ENCODE results near the gene DBN1. TPM values are rescaled to one million over a fixed set of nuclear protein-coding genes. Genes with fewer than 3 reads are reported as not detected.
A peak's percentile ranks its signal among the peaks of the same experiment; 100 is the strongest.

The DBN1 gene
- total and polyA plus RNA-seq, 2 of the 8 experiments (the other 6 are each of a cell fraction or from before 2014, with no cell fraction given): 168 to 333 TPM

DNA sequence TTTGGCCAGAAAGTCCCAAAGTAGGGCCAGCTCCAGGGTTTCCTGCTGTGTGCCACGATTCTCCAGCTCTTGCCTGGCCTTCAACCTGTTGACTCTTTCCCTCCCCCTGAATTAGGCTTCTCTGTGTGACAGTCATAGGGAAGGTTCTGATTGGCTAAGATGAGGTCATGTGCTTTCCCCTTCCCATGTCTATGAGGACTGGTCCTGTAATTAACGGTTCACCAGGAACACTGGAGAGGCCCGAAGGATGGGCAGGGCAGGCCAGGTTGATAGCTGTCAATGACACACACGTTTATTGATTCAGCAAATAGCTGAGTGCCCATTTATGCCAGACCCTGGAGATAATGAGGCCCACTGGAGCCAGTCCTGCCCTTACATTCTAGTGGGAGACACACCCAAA, 35.8 kb downstream of the DBN1 start:
- Histone ChIP-seq H3K9me3 (ENCODE audit: insufficient read depth in 2 of 2, low read depth in 1 of 2, low read length in 1 of 2) (no peaks in the 10 kb centered on the region), H3K79me2 (ENCODE audit: control insufficient read depth in 1 of 2, insufficient read depth in 2 of 2, low read length in 2 of 2) (no peaks in the 10 kb centered on the region), H3K9ac (replicated peaks in 1 of 4; ENCODE audit: extremely low read depth in 1 of 4, low read depth in 3 of 4, low read length in 3 of 4) (no peak overlapping the region), H2AFZ (ENCODE audit: low read length) (no peak overlapping the region), H3K4me2 (ENCODE audit: insufficient read depth in 1 of 2, low read depth in 2 of 2, low read length in 2 of 2) (no peak overlapping the region), H3K4me1 (replicated peaks in 1 of 4; ENCODE audit: control insufficient read depth in 3 of 4, insufficient read depth in 4 of 4, low read length in 3 of 4) (peaks cover 0 to 5% (median 2%) of the 10 kb centered on the region in 4 experiments; a peak in 3 of 7 replicates), H2BK20ac (ENCODE audit: low read length) (no peak overlapping the region), H4K91ac (replicated peaks; ENCODE audit: insufficient read length, low read length) (no peak overlapping the region), H2BK15ac (ENCODE audit: low read length) (no peak overlapping the region), H4K20me1 (replicated peaks in 1 of 2; ENCODE audit: control insufficient read depth in 1 of 2, insufficient read depth in 2 of 2, low read length in 2 of 2) (peaks cover 0 to 10% of the 10 kb centered on the region in 2 experiments), H3K23me2 (ENCODE audit: low read depth, low read length) (no peaks in the 10 kb centered on the region), H3K14ac (ENCODE audit: insufficient read length) (no peak overlapping the region), H3K27me3 (replicated peaks in 1 of 4; ENCODE audit: control insufficient read depth in 3 of 4, extremely low read depth in 1 of 4, insufficient read depth in 3 of 4, low read length in 3 of 4) (no peaks in the 10 kb centered on the region), H3K18ac (ENCODE audit: extremely low read depth, low read length) (no peak overlapping the region), H3K56ac (replicated peaks; ENCODE audit: insufficient read length, low read depth, low read length) (no peak overlapping the region), H3K4ac (replicated peaks; ENCODE audit: insufficient read length, low read depth, low read length) (no peak overlapping the region), H2BK5ac (ENCODE audit: low read depth, low read length) (no peak overlapping the region), H4K5ac (ENCODE audit: insufficient read length, low read depth, low read length) (no peak overlapping the region), H3K36me3 (ENCODE audit: control insufficient read depth in 2 of 4, insufficient read depth in 4 of 4, low read length in 3 of 4) (peaks cover 10 to 35% (median 24%) of the 10 kb centered on the region in 4 experiments; a peak in 6 of 8 replicates), H3K27ac (ENCODE audit: low read depth, low read length) (no peak overlapping the region), H4K8ac (ENCODE audit: extremely low read depth, insufficient read depth, low read length) (0 out of 2 replicates have a peak overlapping the region, but pooled peaks have one; percentile 57), H2AK5ac (ENCODE audit: low read depth, low read length) (no peak overlapping the region), H3K79me1 (ENCODE audit: low read depth, low read length) (no peaks in the 10 kb centered on the region), H2BK120ac (replicated peaks; ENCODE audit: low read depth, low read length) (no peak overlapping the region), H3K4me3 (ENCODE audit: extremely low read depth in 1 of 4, insufficient read depth in 2 of 4, low read depth in 3 of 4, low read length in 4 of 4) (no peak overlapping the region), H3K23ac (ENCODE audit: insufficient read length) (no peak overlapping the region), H2BK12ac (ENCODE audit: low read depth, low read length) (no peak overlapping the region)
- ChIA-PET CTCF (ENCODE audit: partially characterized antibody) (interaction anchor here (0.8 to 23.6 kb wide), 11 partner anchors 10 to 142 kb away, joined by 3 to 430 read pairs (median 5); partner anchors contain the start of gene SLC34A1), POLR2A (ENCODE audit: partially characterized antibody) (interaction anchor here (0.6 to 67.5 kb wide), 12 partner anchors 8 to 130 kb away, joined by 3 to 3349 read pairs (median 4); partner anchors contain the start of genes DBN1, DOK3, F12 and GRK6)
- no peak for FAIRE-seq
- no peak for DNase-seq (ENCODE audit: low read depth in 1 of 2, low spot score in 2 of 2)
- 88% methylated on average over 4 of the region's 4 CpGs; no CpG with 5 or more reads in 1 of the 2 experiments for WGBS, 2 experiments (ENCODE audit: extremely low coverage in 1 of 2, insufficient coverage in 1 of 2, insufficient read length in 1 of 2, insufficient replicate concordance in 2 of 2, low coverage in 1 of 2, low lambda C conversion rate in 2 of 2, missing lambda C conversion rate in 1 of 2)
- no peak for TF ChIP-seq RBBP5 (IDR thresholded peaks at IDR 0.05; ENCODE audit: borderline replicate concordance, low read depth, low read length)
- TF ChIP-seq POU5F1 (IDR thresholded peaks at IDR 0.05; ENCODE audit: low read depth, low read length): no peak
- no peak for TF ChIP-seq CTBP2 (IDR thresholded peaks at IDR 0.05; ENCODE audit: borderline replicate concordance, insufficient read depth, insufficient read length, low read length)
